ENCODE measurements around the gene WWTR1.
A peak's percentile ranks its signal among the peaks of the same experiment; 100 is the strongest.

The WWTR1 gene

GRCh38 chr3:149657926-149658743, at the start of gene WWTR1:
Gene WWTR1, minus strand, starts transcription at chr3:149658025. Its CDS starts 719 bp downstream, at chr3:149657306.
- H3K4me3 ChIP-seq (ENCODE audit: low read depth, low read length) = peak within 1 kb of the TSS; percentile 58
- DNase-seq (ENCODE audit: low read depth) = peak; percentile 87

- DNase-seq (ENCODE audit: low read depth) = peak; percentile 21
- H3K4me3 ChIP-seq (ENCODE audit: low read depth, low read length) = no peak overlapping the region
These were observed 49.1 kb upstream of the WWTR1 start for GRCh38 chr3:149706905-149707304.

- no peak for DNase-seq (ENCODE audit: low read depth)
These were observed 47.6 kb upstream of the WWTR1 start for GRCh38 chr3:149705416-149705815.

GRCh38 chr3:149703466-149703865, 45.6 kb upstream of the WWTR1 start:
- H3K4me3 ChIP-seq (ENCODE audit: low read depth, low read length) = no peak overlapping the region
- peak; percentile 81 for DNase-seq (ENCODE audit: low read depth)

More at GRCh38 chr3:149705416-149705815, 47.6 kb upstream of the WWTR1 start:
- no peak overlapping the region for H3K4me3 ChIP-seq (ENCODE audit: low read depth, low read length)

- peak; percentile 90 for DNase-seq (ENCODE audit: low read depth)
- H3K4me3 ChIP-seq (ENCODE audit: low read depth, low read length) = no peak overlapping the region
These were observed 45.0 kb upstream of the WWTR1 start for GRCh38 chr3:149702691-149703441.

- H3K4me3 ChIP-seq (ENCODE audit: low read depth, low read length) = no peak overlapping the region
These were observed 44.1 kb upstream of the WWTR1 start for GRCh38 chr3:149701977-149702350.

GRCh38 chr3:149701206-149701976, 43.6 kb upstream of the WWTR1 start:
- H3K4me3 ChIP-seq (ENCODE audit: low read depth, low read length) = no peak overlapping the region
- DNase-seq (ENCODE audit: low read depth) = no peak

More at GRCh38 chr3:149701977-149702350, 44.1 kb upstream of the WWTR1 start:
- no peak for DNase-seq (ENCODE audit: low read depth)

- DNase-seq (ENCODE audit: low read depth) = no peak
- H3K4me3 ChIP-seq (ENCODE audit: low read depth, low read length) = no peak overlapping the region
These were observed 30.4 kb upstream of the WWTR1 start for GRCh38 chr3:149688122-149688757.

- DNase-seq (ENCODE audit: low read depth) = no peak
- H3K4me3 ChIP-seq (ENCODE audit: low read depth, low read length) = no peak overlapping the region
These were observed 29.2 kb upstream of the WWTR1 start for GRCh38 chr3:149686996-149687395.

GRCh38 chr3:149678351-149678950, 20.6 kb upstream of the WWTR1 start:
- H3K4me3 ChIP-seq (ENCODE audit: low read depth, low read length) = no peak overlapping the region
- no peak for DNase-seq (ENCODE audit: low read depth)

- no peak overlapping the region for H3K4me3 ChIP-seq (ENCODE audit: low read depth, low read length)
- DNase-seq (ENCODE audit: low read depth) = no peak
These were observed 15.6 kb upstream of the WWTR1 start for GRCh38 chr3:149673393-149673792.

- DNase-seq (ENCODE audit: low read depth) = no peak
- H3K4me3 ChIP-seq (ENCODE audit: low read depth, low read length) = no peak overlapping the region
These were observed 13.1 kb upstream of the WWTR1 start for GRCh38 chr3:149670742-149671492.

- no peak for DNase-seq (ENCODE audit: low read depth)
- no peak overlapping the region for H3K4me3 ChIP-seq (ENCODE audit: low read depth, low read length)
These were observed 9.8 kb upstream of the WWTR1 start for GRCh38 chr3:149667576-149667975.

GRCh38 chr3:149663966-149664365, 6.1 kb upstream of the WWTR1 start:
- no peak overlapping the region for H3K4me3 ChIP-seq (ENCODE audit: low read depth, low read length)
- no peak for DNase-seq (ENCODE audit: low read depth)

GRCh38 chr3:149662240-149662887, 4.5 kb upstream of the WWTR1 start:
- no peak for DNase-seq (ENCODE audit: low read depth)
- H3K4me3 ChIP-seq (ENCODE audit: low read depth, low read length) = no peak overlapping the region

GRCh38 chr3:149660462-149660861, 2.6 kb upstream of the WWTR1 start:
- no peak for DNase-seq (ENCODE audit: low read depth)
- H3K4me3 ChIP-seq (ENCODE audit: low read depth, low read length) = no peak overlapping the region

GRCh38 chr3:149658744-149659497, 1.1 kb upstream of the WWTR1 start:
- DNase-seq (ENCODE audit: low read depth) = no peak
- peak overlapping the region; percentile 58 for H3K4me3 ChIP-seq (ENCODE audit: low read depth, low read length)
